Suprapubic skin (tissue), 3 donors: ENCODE data around the gene SEMA6A.

Source experiments
- EP300 ChIP-seq: sonication (generic); formaldehyde crosslinking; IDR thresholded peaks from one replicate; pipeline ENCODE4 v1.6.1; 2017; ENCODE audit warnings: antibody characterized with exemption
- TF ChIP-seq, protein P1 (sequence below), 2 donors: fragments of 200-600 bp in 1 of 2; fragments of 450-650 bp in 1 of 2; sonication (generic) in 1 of 2; IDR thresholded peaks; one replicate each; pipeline ENCODE4 v1.5.1; 2016 to 2019; ENCODE audit warnings: antibody characterized with exemption in 2 of 2, mild to moderate bottlenecking in 1 of 2, moderate library complexity in 1 of 2

DNA sequence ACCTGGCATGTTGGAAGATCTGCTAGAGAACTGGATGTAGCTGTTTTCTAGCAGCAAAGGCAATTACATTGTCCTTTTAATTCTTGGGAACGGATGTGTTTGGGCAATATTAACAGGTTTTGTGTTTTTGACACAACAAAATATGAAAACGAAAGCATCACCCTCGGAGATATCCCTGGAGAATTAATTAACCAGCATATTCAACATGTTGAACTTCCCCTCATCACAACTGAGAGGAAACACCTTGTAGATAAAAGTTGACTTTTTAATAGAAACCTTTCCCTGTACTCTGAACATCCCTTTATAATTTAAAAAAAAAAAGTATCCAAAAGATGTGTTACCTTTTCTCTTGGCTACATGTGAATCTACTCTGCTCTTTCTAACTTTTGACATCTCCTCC lies 13.0 kb downstream of the SEMA6A start:
- TF ChIP-seq EP300: no peak
- TF ChIP-seq, protein P1, sequence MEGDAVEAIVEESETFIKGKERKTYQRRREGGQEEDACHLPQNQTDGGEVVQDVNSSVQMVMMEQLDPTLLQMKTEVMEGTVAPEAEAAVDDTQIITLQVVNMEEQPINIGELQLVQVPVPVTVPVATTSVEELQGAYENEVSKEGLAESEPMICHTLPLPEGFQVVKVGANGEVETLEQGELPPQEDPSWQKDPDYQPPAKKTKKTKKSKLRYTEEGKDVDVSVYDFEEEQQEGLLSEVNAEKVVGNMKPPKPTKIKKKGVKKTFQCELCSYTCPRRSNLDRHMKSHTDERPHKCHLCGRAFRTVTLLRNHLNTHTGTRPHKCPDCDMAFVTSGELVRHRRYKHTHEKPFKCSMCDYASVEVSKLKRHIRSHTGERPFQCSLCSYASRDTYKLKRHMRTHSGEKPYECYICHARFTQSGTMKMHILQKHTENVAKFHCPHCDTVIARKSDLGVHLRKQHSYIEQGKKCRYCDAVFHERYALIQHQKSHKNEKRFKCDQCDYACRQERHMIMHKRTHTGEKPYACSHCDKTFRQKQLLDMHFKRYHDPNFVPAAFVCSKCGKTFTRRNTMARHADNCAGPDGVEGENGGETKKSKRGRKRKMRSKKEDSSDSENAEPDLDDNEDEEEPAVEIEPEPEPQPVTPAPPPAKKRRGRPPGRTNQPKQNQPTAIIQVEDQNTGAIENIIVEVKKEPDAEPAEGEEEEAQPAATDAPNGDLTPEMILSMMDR (IDR thresholded peaks at IDR 0.05): no peak
